Activated CD4-positive, alpha-beta memory T cell treated with anti-CD3 and anti-CD28 coated beads, Interleukin-2, amount 10 ng/mL, durations not matched to agents 7 days and 5 days (primary cell): ENCODE measurements around the gene TOP1. TPM values are rescaled to one million over a fixed set of nuclear protein-coding genes. Genes with fewer than 3 reads are reported as not detected.

Source experiments
- CTCF ChIA-PET: fragments of 350-600 bp; sonication (Branson Sonifier 250); formaldehyde crosslinking; loops from one replicate; lab custom pipeline; 2021; ENCODE audit warnings: antibody characterized with exemption, inconsistent platforms; lab: Charles Lee
- POLR2A ChIA-PET: fragments of 350-600 bp; sonication (Branson Sonifier 250); formaldehyde crosslinking; loops from one replicate; lab custom pipeline; 2021; ENCODE audit warnings: antibody characterized with exemption; lab: Charles Lee
- DNase-seq: peaks from one replicate; pipeline ENCODE4 v3.0.0-alpha.2; 2020
- H3K27ac Mint-ChIP-seq: one replicate; pipeline ENCODE4 v1.8.0; 2021; ENCODE audit warnings: mild to moderate bottlenecking, mixed read lengths
- H3K27me3 Mint-ChIP-seq: one replicate; pipeline ENCODE4 v1.8.0; 2021; ENCODE audit warnings: mixed read lengths
- H3K36me3 Mint-ChIP-seq: one replicate; pipeline ENCODE4 v1.8.0; 2021; ENCODE audit warnings: low read depth, mixed read lengths
- H3K4me1 Mint-ChIP-seq: one replicate; pipeline ENCODE4 v1.8.0; 2021; ENCODE audit warnings: mixed read lengths
- H3K4me3 Mint-ChIP-seq: one replicate; pipeline ENCODE4 v1.8.0; 2021; ENCODE audit warnings: mild to moderate bottlenecking, mixed read lengths
- H3K9me3 Mint-ChIP-seq: one replicate; pipeline ENCODE4 v1.8.0; 2021; ENCODE audit warnings: mixed read lengths
- total RNA-seq, 2 experiments: library from RNA; stranded (reverse); gene quantifications; one replicate each; pipeline ENCODE4 v1.2.3, GENCODE V29; 2021

Gene TOP1
- total RNA-seq, 2 experiments from 2014 or later = 67.5 to 68.0 TPM

DNA sequence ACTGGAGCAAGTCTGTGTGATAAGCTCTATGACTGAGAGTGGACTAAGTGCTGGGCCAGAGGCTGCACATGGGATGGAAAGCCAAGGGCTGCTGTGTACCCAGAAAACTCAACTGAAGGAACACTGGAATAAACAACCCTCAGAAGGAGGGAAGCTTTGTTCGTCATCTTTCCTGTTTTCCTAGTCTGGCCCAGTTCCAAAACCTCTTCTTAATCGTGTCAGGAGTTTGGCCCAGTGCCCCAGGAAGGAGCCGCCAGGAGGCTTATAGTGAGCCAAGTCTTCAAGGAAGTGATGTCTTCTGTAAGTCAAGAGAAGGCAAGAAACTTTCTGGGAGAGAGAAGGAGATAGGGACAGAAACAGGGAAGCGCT lies 23.3 kb upstream of the TOP1 start:
- CTCF ChIA-PET = interaction anchor here (0.8 to 3.1 kb wide), 2 partner anchors 14 to 37 kb away, joined by 4 to 14 read pairs; no protein-coding TSS in a partner anchor
- no peak overlapping the region for H3K27ac Mint-ChIP-seq
- peaks cover 64% of the 10 kb centered on the region for H3K4me1 Mint-ChIP-seq
- H3K4me3 Mint-ChIP-seq = no peak overlapping the region
- POLR2A ChIA-PET = interaction anchor here (1.2 kb wide), 1 partner anchor 43 kb away, joined by 3 read pairs; no protein-coding TSS in a partner anchor
- H3K9me3 Mint-ChIP-seq = peaks cover 3% of the 10 kb centered on the region
- no peaks in the 10 kb centered on the region for H3K27me3 Mint-ChIP-seq
- peaks cover 9% of the 10 kb centered on the region for H3K36me3 Mint-ChIP-seq
- no peak for DNase-seq

GRCh38 chr20:41006126-41006935 lies 22.3 kb upstream of the TOP1 start:
- CTCF ChIA-PET = interaction anchor here (0.8 to 3.1 kb wide), 2 partner anchors 15 to 38 kb away, joined by 4 to 14 read pairs; no protein-coding TSS in a partner anchor
- POLR2A ChIA-PET = interaction anchor here (0.9 to 2.5 kb wide), 3 partner anchors 15 to 42 kb away, joined by 3 to 11 read pairs (median 3); no protein-coding TSS in a partner anchor
- no peak for DNase-seq
- H3K27ac Mint-ChIP-seq = no peak overlapping the region
- peaks cover 67% of the 10 kb centered on the region for H3K4me1 Mint-ChIP-seq
- H3K4me3 Mint-ChIP-seq = no peak overlapping the region
- no peaks in the 10 kb centered on the region for H3K27me3 Mint-ChIP-seq
- H3K36me3 Mint-ChIP-seq = peaks cover 9% of the 10 kb centered on the region
- H3K9me3 Mint-ChIP-seq = peaks cover 3% of the 10 kb centered on the region

GRCh38 chr20:41006936-41007474 lies 21.6 kb upstream of the TOP1 start:
- no peaks in the 10 kb centered on the region for H3K27me3 Mint-ChIP-seq
- no peak overlapping the region for H3K27ac Mint-ChIP-seq
- CTCF ChIA-PET = interaction anchor here (3.1 kb wide), 1 partner anchor 16 kb away, joined by 14 read pairs; no protein-coding TSS in a partner anchor
- peaks cover 9% of the 10 kb centered on the region for H3K36me3 Mint-ChIP-seq
- peaks cover 73% of the 10 kb centered on the region for H3K4me1 Mint-ChIP-seq
- no peak for DNase-seq
- H3K4me3 Mint-ChIP-seq = no peak overlapping the region
- H3K9me3 Mint-ChIP-seq = peaks cover 3% of the 10 kb centered on the region
- POLR2A ChIA-PET = interaction anchor here (0.6 to 2.5 kb wide), 3 partner anchors 16 to 85 kb away, joined by 3 to 11 read pairs (median 3); no protein-coding TSS in a partner anchor

DNA sequence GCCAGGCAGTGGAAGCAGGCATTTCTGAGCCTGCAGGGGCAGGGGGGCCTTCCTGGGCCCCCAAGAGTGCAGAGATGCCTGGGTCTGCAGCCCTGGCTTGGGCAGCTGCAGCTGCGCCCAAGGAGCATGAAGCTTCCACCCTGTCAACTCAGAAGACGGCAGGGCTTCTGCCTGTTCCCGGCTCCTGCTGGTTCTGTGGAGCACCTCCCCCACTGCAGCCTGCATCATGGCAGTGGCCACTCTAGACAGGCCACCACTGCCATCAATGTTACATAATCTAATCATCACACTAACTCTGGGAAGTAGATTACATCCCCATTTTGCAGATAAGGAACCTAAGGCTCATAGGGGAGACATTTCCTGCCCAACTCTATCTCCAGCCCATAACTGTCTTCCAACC lies 21.1 kb upstream of the TOP1 start:
- Mint-ChIP-seq H3K27me3 (no peaks in the 10 kb centered on the region), H3K9me3 (peaks cover 3% of the 10 kb centered on the region), H3K4me3 (no peak overlapping the region), H3K4me1 (peaks cover 75% of the 10 kb centered on the region), H3K27ac (peak overlapping the region; percentile 84), H3K36me3 (peaks cover 9% of the 10 kb centered on the region)
- DNase-seq = no peak
- POLR2A ChIA-PET = interaction anchor here (0.6 to 2.5 kb wide), 3 partner anchors 16 to 136 kb away, joined by 3 to 11 read pairs (median 3); no protein-coding TSS in a partner anchor
- CTCF ChIA-PET = interaction anchor here (0.8 to 3.2 kb wide), 2 partner anchors 17 to 67 kb away, joined by 3 to 22 read pairs; no protein-coding TSS in a partner anchor

GRCh38 chr20:41009946-41010345 lies 18.7 kb upstream of the TOP1 start:
- H3K4me3 Mint-ChIP-seq = no peak overlapping the region
- ChIA-PET CTCF (interaction anchor here (1.5 to 3.2 kb wide), 2 partner anchors 20 to 85 kb away, joined by 5 to 22 read pairs; no protein-coding TSS in a partner anchor), POLR2A (interaction anchor here (1.3 to 1.4 kb wide), 2 partner anchors 16 to 20 kb away, joined by 3 to 4 read pairs; no protein-coding TSS in a partner anchor)
- H3K4me1 Mint-ChIP-seq = peaks cover 58% of the 10 kb centered on the region
- no peaks in the 10 kb centered on the region for H3K27me3 Mint-ChIP-seq
- no peak for DNase-seq
- H3K9me3 Mint-ChIP-seq = peaks cover 3% of the 10 kb centered on the region
- no peak overlapping the region for H3K27ac Mint-ChIP-seq
- peaks cover 6% of the 10 kb centered on the region for H3K36me3 Mint-ChIP-seq

DNA sequence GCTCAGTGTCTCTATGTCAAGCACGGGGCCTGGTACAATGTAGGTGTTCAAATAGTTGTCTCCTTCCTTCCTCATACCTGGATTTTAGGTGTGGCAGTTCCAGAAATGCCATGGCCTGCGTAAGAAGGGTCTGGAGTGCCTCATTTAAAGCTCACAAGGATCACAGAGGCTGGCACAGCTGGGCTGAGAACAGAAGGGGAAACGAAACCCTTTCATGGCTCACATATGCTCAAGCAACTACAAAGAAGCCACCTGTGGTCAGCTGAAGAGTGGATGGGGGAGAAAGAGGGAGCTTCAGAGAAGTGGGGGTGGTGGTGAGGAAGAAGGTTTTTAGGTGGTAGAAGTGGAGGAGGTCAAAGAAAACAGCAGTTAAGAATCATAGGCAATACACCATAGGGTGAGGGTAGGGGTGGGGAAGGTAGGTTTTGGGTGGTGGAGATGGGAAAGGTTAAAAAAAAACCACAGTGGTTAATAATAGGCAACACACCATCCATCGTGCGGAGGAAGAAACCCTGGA lies 17.0 kb upstream of the TOP1 start:
- POLR2A ChIA-PET = interaction anchor here (1.4 to 1.5 kb wide), 2 partner anchors 17 to 30 kb away, joined by 5 to 9 read pairs; partner anchors contain the start of gene TOP1
- Mint-ChIP-seq H3K4me3 (no peak overlapping the region), H3K27me3 (no peaks in the 10 kb centered on the region), H3K27ac (peak overlapping the region; percentile 44), H3K4me1 (peaks cover 48% of the 10 kb centered on the region), H3K36me3 (peaks cover 6% of the 10 kb centered on the region), H3K9me3 (peaks cover 3% of the 10 kb centered on the region)
- no peak for DNase-seq
- CTCF ChIA-PET = interaction anchor here (0.7 to 2.1 kb wide), 3 partner anchors 20 to 64 kb away, joined by 3 to 14 read pairs (median 4); no protein-coding TSS in a partner anchor

DNA sequence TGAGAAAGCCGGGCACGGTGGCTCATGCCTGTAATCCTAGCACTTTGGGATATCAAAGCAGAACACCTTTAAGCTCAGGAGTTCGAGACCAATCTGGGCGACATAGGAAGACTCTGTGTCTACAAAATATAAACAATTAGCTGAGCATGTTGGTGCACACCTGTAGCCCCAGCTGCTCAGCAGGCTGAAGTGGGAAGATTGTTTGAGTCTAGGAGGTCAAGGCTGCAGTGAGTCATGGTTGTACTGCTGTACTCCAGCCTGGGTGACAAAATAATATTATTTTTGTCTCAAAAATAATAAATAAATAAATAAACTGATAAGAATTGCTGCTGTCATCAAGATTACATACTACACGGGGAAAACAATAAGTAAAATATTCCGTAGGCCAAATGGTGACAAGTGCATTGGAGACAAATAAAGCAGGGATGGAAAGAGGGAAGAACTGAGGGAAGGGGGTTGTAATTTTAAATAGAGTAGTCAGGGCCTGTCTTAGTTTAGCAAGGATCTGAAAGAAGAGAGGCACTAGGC lies 14.0 kb upstream of the TOP1 start:
- Mint-ChIP-seq H3K27me3 (no peaks in the 10 kb centered on the region), H3K4me3 (no peak overlapping the region), H3K4me1 (peaks cover 28% of the 10 kb centered on the region), H3K9me3 (no peaks in the 10 kb centered on the region), H3K27ac (no peak overlapping the region), H3K36me3 (no peaks in the 10 kb centered on the region)
- DNase-seq = no peak
- ChIA-PET POLR2A (no interaction called here), CTCF (interaction anchor here (0.6 kb wide), 1 partner anchor 46 kb away, joined by 3 read pairs; no protein-coding TSS in a partner anchor)

DNA sequence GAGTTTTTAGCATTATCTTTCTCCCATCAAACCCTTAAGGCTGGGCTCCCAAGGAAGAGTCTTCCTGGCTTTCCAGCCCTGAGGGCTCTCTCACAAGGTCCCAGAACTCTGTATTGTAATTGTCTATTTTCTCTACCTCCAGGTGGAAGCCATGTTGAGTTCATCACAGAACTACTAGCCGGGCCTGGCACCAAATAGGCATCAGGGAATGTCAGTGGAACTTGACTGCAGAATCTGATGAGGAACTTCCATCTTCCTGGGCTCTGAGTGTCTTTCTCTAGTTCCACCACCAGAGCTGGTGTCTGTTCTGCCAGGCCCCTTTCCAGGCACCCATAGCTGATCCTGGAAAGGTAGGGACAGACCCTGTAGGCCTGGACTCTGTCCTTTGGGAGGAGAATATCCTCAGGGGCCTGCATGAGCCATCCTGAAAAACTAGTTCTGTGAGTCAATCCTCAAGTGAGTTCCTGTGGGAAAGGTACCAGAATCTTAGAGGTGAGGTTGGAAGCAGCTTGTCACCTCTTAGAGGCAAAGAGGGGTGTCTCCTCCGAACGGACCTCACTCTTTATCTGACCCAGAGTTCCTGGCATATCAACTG lies 11.1 kb upstream of the TOP1 start:
- ChIA-PET POLR2A (interaction anchor here (1.1 to 1.2 kb wide), 2 partner anchors 10 to 13 kb away, joined by 3 to 4 read pairs; no protein-coding TSS in a partner anchor), CTCF (interaction anchor here (1.5 kb wide), 1 partner anchor 27 kb away, joined by 7 read pairs; no protein-coding TSS in a partner anchor)
- Mint-ChIP-seq H3K4me3 (no peak overlapping the region), H3K9me3 (no peaks in the 10 kb centered on the region), H3K27ac (no peak overlapping the region), H3K4me1 (peaks cover 5% of the 10 kb centered on the region), H3K27me3 (peaks cover 10% of the 10 kb centered on the region), H3K36me3 (no peaks in the 10 kb centered on the region)
- no peak for DNase-seq

DNA sequence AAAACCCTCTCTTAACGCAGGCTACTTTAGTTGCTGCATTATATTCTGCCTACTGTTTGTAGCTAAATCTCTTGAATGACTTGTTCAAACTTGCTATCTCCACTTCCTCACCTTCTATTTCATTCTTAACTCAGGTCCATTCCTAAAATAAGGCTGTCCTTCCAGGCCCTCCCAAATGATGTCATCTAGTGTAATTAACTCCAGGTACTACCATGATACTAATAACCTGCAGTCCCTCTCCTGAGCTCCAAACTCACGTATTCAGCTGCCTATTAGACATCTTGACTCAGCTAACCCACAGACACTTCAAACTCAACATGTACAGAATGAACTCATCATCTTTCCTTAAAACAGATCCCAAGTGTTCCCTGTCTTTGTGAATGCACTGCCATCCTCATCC lies 10.5 kb upstream of the TOP1 start:
- Mint-ChIP-seq H3K9me3 (no peaks in the 10 kb centered on the region), H3K36me3 (no peaks in the 10 kb centered on the region), H3K27ac (no peak overlapping the region), H3K4me1 (no peaks in the 10 kb centered on the region), H3K4me3 (no peak overlapping the region), H3K27me3 (peaks cover 13% of the 10 kb centered on the region)
- CTCF ChIA-PET = interaction anchor here (1.5 kb wide), 1 partner anchor 27 kb away, joined by 7 read pairs; no protein-coding TSS in a partner anchor
- POLR2A ChIA-PET = interaction anchor here (1.0 to 1.2 kb wide), 3 partner anchors 10 to 13 kb away, joined by 3 to 4 read pairs (median 3); no protein-coding TSS in a partner anchor
- no peak for DNase-seq

GRCh38 chr20:41023549-41023948 lies 5.1 kb upstream of the TOP1 start:
- peaks cover 13% of the 10 kb centered on the region for H3K4me1 Mint-ChIP-seq
- ChIA-PET POLR2A (no interaction called here), CTCF (interaction anchor here (1.3 kb wide), 1 partner anchor 33 kb away, joined by 4 read pairs; no protein-coding TSS in a partner anchor)
- H3K27ac Mint-ChIP-seq = no peak overlapping the region
- H3K36me3 Mint-ChIP-seq = no peaks in the 10 kb centered on the region
- no peaks in the 10 kb centered on the region for H3K9me3 Mint-ChIP-seq
- DNase-seq = no peak
- H3K27me3 Mint-ChIP-seq = peaks cover 13% of the 10 kb centered on the region
- no peak overlapping the region for H3K4me3 Mint-ChIP-seq

DNA sequence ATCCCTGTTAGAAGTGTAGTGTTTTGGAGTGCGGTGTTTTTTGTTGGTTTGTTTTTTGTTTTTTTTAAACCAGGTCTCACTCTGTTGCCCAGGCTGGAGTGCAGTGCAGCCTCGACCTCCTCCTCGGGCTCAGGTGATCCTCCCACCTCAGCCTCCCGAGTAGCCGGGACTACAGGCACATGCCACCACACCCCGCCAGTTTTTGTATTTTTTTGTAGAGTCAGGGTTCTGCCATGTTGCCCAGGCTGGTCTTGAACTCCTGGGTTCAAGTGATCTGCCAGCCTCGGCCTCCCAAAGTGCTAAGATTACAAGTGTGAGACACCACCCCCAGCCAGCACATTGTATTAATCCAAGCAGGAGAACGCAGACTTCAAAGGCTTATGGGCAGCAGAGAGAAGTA lies 1.3 kb upstream of the TOP1 start:
- H3K4me3 Mint-ChIP-seq = peak overlapping the region; percentile 88
- DNase-seq = no peak
- H3K27me3 Mint-ChIP-seq = peaks cover 3% of the 10 kb centered on the region
- H3K9me3 Mint-ChIP-seq = no peaks in the 10 kb centered on the region
- POLR2A ChIA-PET = interaction anchor here (1.0 to 6.0 kb wide), 7 partner anchors 9 to 37 kb away, joined by 3 to 45 read pairs (median 5); no protein-coding TSS in a partner anchor
- peaks cover 28% of the 10 kb centered on the region for H3K36me3 Mint-ChIP-seq
- CTCF ChIA-PET = interaction anchor here (1.0 to 1.1 kb wide), 2 partner anchors 37 to 64 kb away, joined by 3 to 6 read pairs; no protein-coding TSS in a partner anchor
- peak overlapping the region; percentile 36 for H3K27ac Mint-ChIP-seq
- H3K4me1 Mint-ChIP-seq = peaks cover 37% of the 10 kb centered on the region
